Effector CD8-positive, alpha-beta T cell (primary cell): ENCODE results near the gene PLEKHG4B.
"Not testable (repeated sequence)": the region's sequence is repeated elsewhere in the genome, so short reads cannot be mapped to it uniquely, and the experiment has no call there.

Source experiments
- DNase-seq: peaks from one replicate; lab custom pipeline; 2025; lab: John Stamatoyannopoulos, UW

The PLEKHG4B gene

GRCh38 chr5:155651-156410 is 63.9 kb downstream of the PLEKHG4B start:
- no peak for DNase-seq

GRCh38 chr5:156411-157072 is 64.6 kb downstream of the PLEKHG4B start:
- DNase-seq: no peak

- DNase-seq: no peak
Observed at GRCh38 chr5:157126-157715, 65.3 kb downstream of the PLEKHG4B start.

- DNase-seq: no peak
Observed at GRCh38 chr5:157801-158200, 65.8 kb downstream of the PLEKHG4B start.

- no peak for DNase-seq
Observed at GRCh38 chr5:158807-159447, 67.0 kb downstream of the PLEKHG4B start.

GRCh38 chr5:159448-160172 is 67.6 kb downstream of the PLEKHG4B start:
- no peak for DNase-seq

- DNase-seq: no peak
Observed at GRCh38 chr5:160173-160510, 68.2 kb downstream of the PLEKHG4B start.

GRCh38 chr5:160921-161802 is 69.2 kb downstream of the PLEKHG4B start:
- no peak for DNase-seq

GRCh38 chr5:161803-162110 is 69.8 kb downstream of the PLEKHG4B start:
- no peak for DNase-seq

GRCh38 chr5:162190-162564 is 70.2 kb downstream of the PLEKHG4B start:
- DNase-seq: no peak

- no peak for DNase-seq
Observed at GRCh38 chr5:162565-163337, 70.8 kb downstream of the PLEKHG4B start.

GRCh38 chr5:163338-163620 is 71.3 kb downstream of the PLEKHG4B start:
- no peak for DNase-seq

- DNase-seq: no peak
Observed at GRCh38 chr5:163841-164240, 71.9 kb downstream of the PLEKHG4B start.

GRCh38 chr5:164244-164643 is 72.3 kb downstream of the PLEKHG4B start:
- no peak for DNase-seq

- DNase-seq: not testable (repeated sequence)
Observed at GRCh38 chr5:164783-165182, 72.8 kb downstream of the PLEKHG4B start.

- DNase-seq: no peak
Observed at GRCh38 chr5:166441-167372, 74.7 kb downstream of the PLEKHG4B start.

GRCh38 chr5:167511-167910 is 75.5 kb downstream of the PLEKHG4B start:
- DNase-seq: no peak

GRCh38 chr5:167982-168660 is 76.2 kb downstream of the PLEKHG4B start:
- DNase-seq: no peak

GRCh38 chr5:169071-169727 is 77.2 kb downstream of the PLEKHG4B start:
- no peak for DNase-seq
